GM19035 (cell line): Measurements from ENCODE around the gene PODXL.

ENCODE experiments used
- ATAC-seq: cut with Tn5 transposase; IDR thresholded peaks from one replicate; pipeline ENCODE4 v1.9.1; 2021; ENCODE audit not compliant: unreplicated experiment

The PODXL gene

DNA sequence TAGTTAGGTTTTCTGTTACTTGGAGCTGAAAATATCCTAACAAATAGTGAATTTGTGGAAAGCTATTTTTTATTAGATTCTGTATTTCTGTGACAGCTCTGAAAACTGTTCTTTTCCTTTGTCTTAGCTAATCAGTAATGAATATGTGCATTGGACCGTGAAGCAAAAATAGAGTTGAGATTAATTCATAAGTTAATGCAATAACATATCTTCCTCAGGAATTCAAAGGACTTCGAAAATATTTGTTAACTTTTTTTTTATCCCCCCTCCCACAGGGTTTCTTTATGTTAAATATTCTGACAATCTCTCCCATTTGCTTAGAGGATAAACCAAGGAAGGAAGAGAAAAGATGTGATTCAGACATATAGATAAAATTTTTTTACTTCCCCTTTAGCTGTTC lies 101.4 kb downstream of the PODXL start:
- ATAC-seq: no peak

- ATAC-seq: no peak
Observed at GRCh38 chr7:131454498-131454897, 101.9 kb downstream of the PODXL start.
